ENCODE results near the gene PTCH1.

Gene PTCH1

DNA sequence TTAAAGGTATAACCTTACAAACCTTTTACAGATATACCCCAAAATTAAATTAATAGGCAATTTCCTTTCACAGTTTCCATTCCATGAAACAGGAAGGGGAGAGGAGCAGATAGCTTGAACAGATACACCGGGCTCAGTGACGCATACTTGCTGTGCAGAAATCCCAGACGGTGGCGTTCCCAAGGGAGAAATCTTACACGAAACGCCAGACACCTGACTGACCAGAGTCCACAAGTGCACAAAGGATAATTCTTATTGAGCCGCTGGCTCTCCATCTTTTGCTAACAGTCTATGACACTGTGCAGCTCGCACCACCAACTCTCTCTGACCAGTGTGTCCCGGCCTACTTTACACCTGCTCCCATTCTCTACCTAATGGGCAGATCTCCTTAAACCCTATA, 37.4 kb downstream of the PTCH1 start:
- no peak for DNase-seq
- in situ Hi-C loops (cut with MboI; ENCODE audit: low pct_unique_long_range_greater_than_20kb, low sequenced_read_pairs): no loop called here

- DNase-seq: no peak
- in situ Hi-C loops (cut with MboI; ENCODE audit: low pct_unique_long_range_greater_than_20kb, low sequenced_read_pairs): no loop called here
Measured at GRCh38 chr9:95478335-95478734, 38.4 kb downstream of the PTCH1 start.

GRCh38 chr9:95477885-95478284, 38.9 kb downstream of the PTCH1 start:
- in situ Hi-C loops (cut with MboI; ENCODE audit: low pct_unique_long_range_greater_than_20kb, low sequenced_read_pairs): no loop called here
- no peak for DNase-seq

DNA sequence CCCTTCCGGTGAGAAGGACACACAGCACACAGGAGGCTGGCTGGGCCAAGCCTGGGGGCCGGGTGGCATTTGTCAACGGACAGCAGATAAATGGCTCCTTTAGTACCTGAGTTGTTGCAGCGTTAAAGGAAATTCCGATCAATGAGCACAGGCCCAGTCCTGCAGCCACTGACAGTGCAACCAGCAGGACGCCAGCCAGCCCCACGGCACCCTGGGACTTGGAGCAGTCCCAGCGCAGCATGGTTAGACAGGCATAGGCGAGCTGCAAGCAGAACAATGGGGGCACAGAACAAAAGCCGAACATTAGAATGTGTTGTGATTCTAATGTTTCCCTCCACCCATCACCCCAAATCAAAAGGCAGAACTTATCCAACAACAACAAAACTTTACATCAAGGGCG, 39.3 kb downstream of the PTCH1 start:
- in situ Hi-C loops (cut with MboI; ENCODE audit: low pct_unique_long_range_greater_than_20kb, low sequenced_read_pairs): no loop called here
- no peak for DNase-seq

- no peak for DNase-seq
- in situ Hi-C loops (cut with MboI; ENCODE audit: low pct_unique_long_range_greater_than_20kb, low sequenced_read_pairs): no loop called here
Measured at GRCh38 chr9:95468791-95469190, 48.0 kb downstream of the PTCH1 start.

GRCh38 chr9:95465115-95465514, 51.7 kb downstream of the PTCH1 start:
- in situ Hi-C loops (cut with MboI; ENCODE audit: low pct_unique_long_range_greater_than_20kb, low sequenced_read_pairs): no loop called here
- DNase-seq: no peak

DNA sequence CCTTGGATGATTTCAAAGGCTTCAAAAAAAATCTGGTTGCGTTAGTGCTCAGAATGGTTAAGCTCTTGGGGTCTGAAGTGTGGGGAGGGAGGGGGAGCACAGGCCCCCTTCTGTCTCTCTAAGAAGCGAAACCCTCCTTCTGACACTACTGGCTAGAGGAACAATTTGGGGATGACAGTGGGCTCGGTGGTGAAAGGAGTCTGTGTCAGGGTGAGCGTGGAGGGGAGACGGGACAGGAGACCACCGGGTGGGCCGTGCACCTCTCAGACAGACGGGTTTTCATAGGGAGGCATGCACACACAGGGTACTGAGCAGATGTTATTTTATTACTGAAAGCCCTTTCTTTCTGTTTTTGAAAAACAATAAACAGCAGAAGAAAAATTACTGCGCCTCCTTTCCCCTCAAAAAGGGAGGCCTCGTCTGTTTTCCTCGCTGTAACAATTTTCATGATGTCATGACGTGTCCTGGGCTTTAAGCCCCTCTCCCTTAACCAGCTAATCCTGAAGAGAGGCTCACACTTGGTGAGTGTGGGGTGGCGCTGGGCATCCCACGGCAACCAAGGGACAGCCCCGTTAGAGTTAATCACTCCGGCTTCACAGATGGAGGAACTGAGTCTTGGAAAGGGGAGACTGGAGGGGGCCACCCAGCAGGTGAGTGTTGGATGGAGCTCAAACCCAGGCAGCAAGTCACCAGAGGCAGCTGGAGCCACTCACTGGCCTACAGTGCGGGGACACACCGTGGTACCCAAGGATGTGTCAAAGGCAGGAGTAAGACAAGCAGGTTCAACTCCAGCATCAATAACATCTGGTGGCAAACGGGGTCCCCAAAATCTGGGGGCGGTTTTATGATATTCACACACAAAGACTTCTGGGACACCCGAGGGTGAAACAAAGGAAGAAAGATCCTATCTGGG, 53.4 kb downstream of the PTCH1 start:
- in situ Hi-C loops (cut with MboI; ENCODE audit: low pct_unique_long_range_greater_than_20kb, low sequenced_read_pairs): no loop called here
- DNase-seq: no peak

GRCh38 chr9:95462249-95463147, 54.3 kb downstream of the PTCH1 start:
- peak; percentile 99 for DNase-seq
- in situ Hi-C loops (cut with MboI; ENCODE audit: low pct_unique_long_range_greater_than_20kb, low sequenced_read_pairs): no loop called here

DNA sequence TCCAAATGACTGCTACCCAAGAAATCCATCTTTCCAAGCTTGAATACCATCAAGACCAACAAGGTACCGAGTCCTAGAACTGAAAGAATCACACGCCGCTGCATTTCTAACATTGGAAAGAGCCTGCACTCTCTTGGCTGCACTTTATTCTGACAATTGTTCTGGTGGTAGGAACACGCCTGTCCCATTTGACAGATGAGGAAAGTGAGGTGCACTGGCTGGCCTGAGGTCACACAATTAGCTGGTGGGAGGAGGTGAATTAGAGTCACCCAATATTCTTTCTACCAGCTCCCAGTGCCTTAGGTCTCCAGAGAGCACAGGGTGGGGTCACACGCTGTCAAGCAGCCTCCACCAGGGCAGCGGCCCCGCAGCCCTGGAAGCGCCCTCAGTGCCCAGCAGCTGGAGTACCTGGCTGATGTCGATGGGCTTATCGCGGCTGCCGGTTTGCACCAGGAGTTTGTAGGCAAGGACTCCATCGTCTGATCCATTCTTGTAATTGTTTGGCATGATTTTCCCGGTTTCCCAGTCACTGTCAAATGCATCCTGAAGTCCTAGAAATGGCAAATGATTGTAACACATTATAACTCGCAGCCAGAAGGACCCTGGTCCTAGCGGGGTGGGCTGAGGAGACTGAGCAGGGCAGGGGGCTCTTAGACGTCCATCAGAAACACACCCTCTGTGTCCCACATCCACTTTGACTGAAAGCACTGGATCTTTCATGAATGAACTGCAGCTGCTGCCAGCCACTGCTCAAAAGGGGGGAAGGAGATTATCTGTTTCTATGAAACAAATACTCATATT, 55.1 kb downstream of the PTCH1 start:
- DNase-seq: no peak
- in situ Hi-C loops (cut with MboI; ENCODE audit: low pct_unique_long_range_greater_than_20kb, low sequenced_read_pairs): no loop called here

DNA sequence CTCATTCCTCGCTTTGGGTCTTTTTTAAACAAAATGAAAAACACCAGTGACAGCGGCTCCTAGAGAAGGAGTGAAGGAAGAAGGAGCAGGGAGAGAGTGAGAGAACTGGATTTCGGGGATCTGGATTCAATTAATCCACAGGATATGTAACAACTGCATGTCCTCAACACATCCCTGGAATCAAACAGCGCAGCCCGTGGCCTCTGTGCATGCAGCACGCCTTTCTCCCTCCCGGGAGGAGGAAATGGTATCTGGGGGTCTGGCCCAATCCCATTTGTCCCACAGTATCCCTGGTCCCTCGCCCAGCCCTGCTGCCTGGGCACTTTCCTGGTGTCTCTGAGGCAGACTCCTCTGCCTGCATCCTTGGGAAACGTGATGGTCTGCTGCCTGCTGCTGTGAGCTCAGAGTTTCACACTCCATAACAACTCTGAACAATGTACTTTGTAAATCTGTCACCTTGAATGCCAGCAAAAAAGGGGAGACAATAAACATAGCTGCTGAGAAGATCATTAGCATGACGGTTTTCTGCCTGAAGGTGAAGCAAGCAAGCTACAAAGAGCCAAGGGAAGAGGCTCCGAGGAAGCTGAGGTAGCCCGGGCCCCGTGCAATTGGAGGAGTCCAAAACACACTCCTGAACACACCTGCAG, 56.1 kb downstream of the PTCH1 start:
- in situ Hi-C loops (cut with MboI; ENCODE audit: low pct_unique_long_range_greater_than_20kb, low sequenced_read_pairs): no loop called here
- no peak for DNase-seq

- in situ Hi-C loops (cut with MboI; ENCODE audit: low pct_unique_long_range_greater_than_20kb, low sequenced_read_pairs): no loop called here
- no peak for DNase-seq
Measured at GRCh38 chr9:95459851-95460517, 56.8 kb downstream of the PTCH1 start.

DNA sequence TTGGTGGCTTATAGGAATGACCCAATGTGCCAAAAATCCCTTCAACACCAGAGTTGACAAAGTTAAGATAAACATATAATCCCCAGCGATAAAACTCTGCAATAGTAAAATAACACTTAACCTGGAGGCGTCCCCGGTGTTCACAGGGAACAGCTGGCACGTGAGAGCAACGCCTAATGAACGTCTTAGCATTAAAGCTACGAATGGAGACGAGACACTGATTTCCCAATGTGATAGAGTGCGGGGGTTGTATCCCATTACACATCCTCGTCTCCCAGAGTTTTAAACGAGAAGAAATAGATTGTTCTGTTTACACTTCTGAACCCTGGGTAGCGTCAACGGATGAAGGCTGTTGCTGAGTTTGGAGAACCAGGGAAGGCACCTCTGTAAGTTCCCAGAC, 57.6 kb downstream of the PTCH1 start:
- DNase-seq: no peak
- in situ Hi-C loops (cut with MboI; ENCODE audit: low pct_unique_long_range_greater_than_20kb, low sequenced_read_pairs): no loop called here

- DNase-seq: no peak
- in situ Hi-C loops (cut with MboI; ENCODE audit: low pct_unique_long_range_greater_than_20kb, low sequenced_read_pairs): no loop called here
Measured at GRCh38 chr9:95458666-95459065, 58.1 kb downstream of the PTCH1 start.

DNA sequence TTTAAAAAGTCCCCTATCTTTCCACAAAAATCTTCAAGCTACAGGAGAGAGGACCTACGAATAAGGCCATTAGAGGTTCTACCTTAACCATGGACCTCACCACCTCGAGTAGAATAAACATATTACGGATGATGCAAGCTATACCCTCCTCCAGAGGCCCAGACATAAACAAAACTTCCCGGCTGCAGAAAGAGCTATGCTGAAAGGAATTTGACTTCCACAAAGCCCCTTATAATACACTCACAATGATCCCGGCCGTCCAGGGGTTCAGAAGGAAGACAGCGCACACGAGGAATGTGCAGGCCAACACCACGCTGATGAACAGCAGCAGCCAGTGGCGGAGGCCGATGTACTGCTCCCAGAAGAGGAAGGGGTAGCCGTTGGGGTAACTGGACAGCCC, 59.0 kb downstream of the PTCH1 start:
- in situ Hi-C loops (cut with MboI; ENCODE audit: low pct_unique_long_range_greater_than_20kb, low sequenced_read_pairs): no loop called here

GRCh38 chr9:95455714-95456113, 61.1 kb downstream of the PTCH1 start:
- no peak for DNase-seq
- in situ Hi-C loops (cut with MboI; ENCODE audit: low pct_unique_long_range_greater_than_20kb, low sequenced_read_pairs): no loop called here

More for the DNA sequence above, 59.0 kb downstream of the PTCH1 start:
- DNase-seq: no peak

- no peak for DNase-seq
- in situ Hi-C loops (cut with MboI; ENCODE audit: low pct_unique_long_range_greater_than_20kb, low sequenced_read_pairs): no loop called here
Measured at GRCh38 chr9:95452176-95452575, 64.6 kb downstream of the PTCH1 start.

- in situ Hi-C loops (cut with MboI; ENCODE audit: low pct_unique_long_range_greater_than_20kb, low sequenced_read_pairs): no loop called here
- DNase-seq: no peak
Measured at GRCh38 chr9:95451065-95451426, 65.7 kb downstream of the PTCH1 start.

All from KBM-7 (cell line).